ENCODE results near the gene FGGY. TPM values are rescaled to one million over a fixed set of nuclear protein-coding genes. Genes with fewer than 3 reads are reported as not detected.
A peak's percentile ranks its signal among the peaks of the same experiment; 100 is the strongest.

Gene FGGY
- total RNA-seq, 1 donor from 2014 or later = 16.4 TPM

- peaks cover 3% of the 10 kb centered on the region for H3K36me3 Mint-ChIP-seq (ENCODE audit: low read depth)
- no peaks in the 10 kb centered on the region for H3K27me3 Mint-ChIP-seq (ENCODE audit: low read depth)
- no peak for DNase-seq (ENCODE audit: low read depth, low spot score)
- no peak overlapping the region for H3K27ac Mint-ChIP-seq (ENCODE audit: unreplicated experiment)
- H3K4me3 Mint-ChIP-seq = no peak overlapping the region
- peaks cover 4% of the 10 kb centered on the region for H3K4me1 Mint-ChIP-seq
- H3K9me3 Mint-ChIP-seq = no peaks in the 10 kb centered on the region
- TF ChIP-seq, protein P1, sequence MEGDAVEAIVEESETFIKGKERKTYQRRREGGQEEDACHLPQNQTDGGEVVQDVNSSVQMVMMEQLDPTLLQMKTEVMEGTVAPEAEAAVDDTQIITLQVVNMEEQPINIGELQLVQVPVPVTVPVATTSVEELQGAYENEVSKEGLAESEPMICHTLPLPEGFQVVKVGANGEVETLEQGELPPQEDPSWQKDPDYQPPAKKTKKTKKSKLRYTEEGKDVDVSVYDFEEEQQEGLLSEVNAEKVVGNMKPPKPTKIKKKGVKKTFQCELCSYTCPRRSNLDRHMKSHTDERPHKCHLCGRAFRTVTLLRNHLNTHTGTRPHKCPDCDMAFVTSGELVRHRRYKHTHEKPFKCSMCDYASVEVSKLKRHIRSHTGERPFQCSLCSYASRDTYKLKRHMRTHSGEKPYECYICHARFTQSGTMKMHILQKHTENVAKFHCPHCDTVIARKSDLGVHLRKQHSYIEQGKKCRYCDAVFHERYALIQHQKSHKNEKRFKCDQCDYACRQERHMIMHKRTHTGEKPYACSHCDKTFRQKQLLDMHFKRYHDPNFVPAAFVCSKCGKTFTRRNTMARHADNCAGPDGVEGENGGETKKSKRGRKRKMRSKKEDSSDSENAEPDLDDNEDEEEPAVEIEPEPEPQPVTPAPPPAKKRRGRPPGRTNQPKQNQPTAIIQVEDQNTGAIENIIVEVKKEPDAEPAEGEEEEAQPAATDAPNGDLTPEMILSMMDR (conservative IDR thresholded peaks at IDR 0.05) = no peak
Observed at GRCh38 chr1:59422921-59423575, 126.2 kb downstream of the FGGY start.

- H3K27me3 Mint-ChIP-seq (ENCODE audit: low read depth) = no peaks in the 10 kb centered on the region
- no peak for DNase-seq (ENCODE audit: low read depth, low spot score)
- H3K27ac Mint-ChIP-seq (ENCODE audit: unreplicated experiment) = no peak overlapping the region
- H3K4me1 Mint-ChIP-seq = no peaks in the 10 kb centered on the region
- TF ChIP-seq, protein P1 (conservative IDR thresholded peaks at IDR 0.05) = no peak
- no peaks in the 10 kb centered on the region for H3K36me3 Mint-ChIP-seq (ENCODE audit: low read depth)
- H3K4me3 Mint-ChIP-seq = no peak overlapping the region
- no peaks in the 10 kb centered on the region for H3K9me3 Mint-ChIP-seq
Observed at GRCh38 chr1:59427155-59427554, 130.3 kb downstream of the FGGY start.

DNA sequence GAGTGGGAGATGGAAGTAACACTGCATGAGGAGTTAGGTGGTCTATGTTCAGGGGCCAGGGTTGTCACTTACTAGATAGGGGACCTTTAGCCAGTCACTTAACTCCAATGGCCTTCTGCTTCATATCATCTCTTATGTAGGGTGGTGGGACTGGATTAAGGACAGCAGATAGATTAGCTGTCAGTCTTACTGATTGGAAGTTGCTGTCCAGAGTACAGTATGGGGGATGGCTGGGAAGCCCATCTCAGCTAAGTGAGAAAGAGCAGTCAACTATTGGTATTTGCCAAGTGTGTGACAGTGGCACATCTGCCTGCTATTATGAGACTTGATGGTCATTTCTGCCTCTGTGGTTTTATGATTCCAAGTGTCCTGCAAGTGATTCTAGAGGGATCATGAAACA, 130.9 kb downstream of the FGGY start:
- TF ChIP-seq, protein P1 (conservative IDR thresholded peaks at IDR 0.05) = no peak
- Mint-ChIP-seq H3K9me3 (no peaks in the 10 kb centered on the region), H3K4me3 (no peak overlapping the region), H3K27ac (ENCODE audit: unreplicated experiment) (no peak overlapping the region), H3K4me1 (no peaks in the 10 kb centered on the region), H3K27me3 (ENCODE audit: low read depth) (no peaks in the 10 kb centered on the region), H3K36me3 (ENCODE audit: low read depth) (no peaks in the 10 kb centered on the region)
- DNase-seq (ENCODE audit: low read depth, low spot score) = no peak

DNA sequence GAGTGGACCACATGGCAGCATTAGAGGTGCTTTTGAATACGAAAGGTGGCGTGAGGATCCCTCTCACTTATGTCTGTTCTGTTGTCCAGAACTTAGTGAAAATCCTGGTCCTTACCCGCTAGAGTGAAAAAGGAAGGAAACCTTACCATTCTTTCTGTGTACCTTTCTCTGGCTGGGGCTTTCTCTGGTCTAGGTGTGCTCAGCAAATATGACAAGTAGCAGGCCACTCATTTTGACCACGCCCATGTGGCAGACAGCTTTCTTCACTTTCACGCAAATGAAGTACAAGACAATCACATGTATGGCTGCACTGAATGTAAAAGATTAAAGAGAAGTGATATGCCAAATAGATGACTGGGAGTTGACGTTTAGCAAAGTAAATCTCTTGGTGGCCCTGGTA, 131.9 kb downstream of the FGGY start:
- Mint-ChIP-seq H3K4me1 (no peaks in the 10 kb centered on the region), H3K27ac (ENCODE audit: unreplicated experiment) (peak overlapping the region; percentile 57), H3K9me3 (no peaks in the 10 kb centered on the region), H3K27me3 (ENCODE audit: low read depth) (no peaks in the 10 kb centered on the region), H3K36me3 (ENCODE audit: low read depth) (no peaks in the 10 kb centered on the region), H3K4me3 (no peak overlapping the region)
- no peak for DNase-seq (ENCODE audit: low read depth, low spot score)
- TF ChIP-seq, protein P1 (conservative IDR thresholded peaks at IDR 0.05) = no peak

GRCh38 chr1:59429656-59430055, 132.8 kb downstream of the FGGY start:
- Mint-ChIP-seq H3K27me3 (ENCODE audit: low read depth) (no peaks in the 10 kb centered on the region), H3K4me1 (peaks cover 5% of the 10 kb centered on the region), H3K27ac (ENCODE audit: unreplicated experiment) (no peak overlapping the region), H3K9me3 (no peaks in the 10 kb centered on the region), H3K36me3 (ENCODE audit: low read depth) (no peaks in the 10 kb centered on the region), H3K4me3 (no peak overlapping the region)
- TF ChIP-seq, protein P1 (conservative IDR thresholded peaks at IDR 0.05) = no peak
- DNase-seq (ENCODE audit: low read depth, low spot score) = no peak

Measured in neural crest cell (in vitro differentiated cells).